ENCODE data around the gene UNC80.

DNA sequence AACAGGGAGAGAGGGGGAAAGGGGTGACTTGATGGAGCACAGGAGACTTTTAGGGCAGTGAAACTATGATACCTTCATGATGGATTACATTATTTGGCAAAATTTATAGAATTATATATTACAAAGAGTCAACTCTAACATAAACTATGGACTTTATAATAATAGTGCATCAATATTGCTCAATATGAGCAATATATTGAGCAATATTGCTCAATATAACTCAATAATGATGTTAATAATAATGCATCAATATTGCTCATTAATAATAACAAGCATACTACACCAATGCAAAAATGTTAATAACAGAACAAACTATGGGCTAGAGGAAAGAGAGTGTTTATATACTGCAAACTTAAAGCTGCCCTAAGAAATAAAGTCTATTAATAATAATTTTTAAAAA is 3.1 kb upstream of the UNC80 start:
- no peak for TF ChIP-seq FOSL2 (IDR thresholded peaks at IDR 0.05; ENCODE audit: borderline replicate concordance, low read depth)
- no peak for TF ChIP-seq JUND (IDR thresholded peaks at IDR 0.05)
- TF ChIP-seq MAX (IDR thresholded peaks at IDR 0.05; ENCODE audit: low read depth), result no peak
- TF ChIP-seq, protein P1, sequence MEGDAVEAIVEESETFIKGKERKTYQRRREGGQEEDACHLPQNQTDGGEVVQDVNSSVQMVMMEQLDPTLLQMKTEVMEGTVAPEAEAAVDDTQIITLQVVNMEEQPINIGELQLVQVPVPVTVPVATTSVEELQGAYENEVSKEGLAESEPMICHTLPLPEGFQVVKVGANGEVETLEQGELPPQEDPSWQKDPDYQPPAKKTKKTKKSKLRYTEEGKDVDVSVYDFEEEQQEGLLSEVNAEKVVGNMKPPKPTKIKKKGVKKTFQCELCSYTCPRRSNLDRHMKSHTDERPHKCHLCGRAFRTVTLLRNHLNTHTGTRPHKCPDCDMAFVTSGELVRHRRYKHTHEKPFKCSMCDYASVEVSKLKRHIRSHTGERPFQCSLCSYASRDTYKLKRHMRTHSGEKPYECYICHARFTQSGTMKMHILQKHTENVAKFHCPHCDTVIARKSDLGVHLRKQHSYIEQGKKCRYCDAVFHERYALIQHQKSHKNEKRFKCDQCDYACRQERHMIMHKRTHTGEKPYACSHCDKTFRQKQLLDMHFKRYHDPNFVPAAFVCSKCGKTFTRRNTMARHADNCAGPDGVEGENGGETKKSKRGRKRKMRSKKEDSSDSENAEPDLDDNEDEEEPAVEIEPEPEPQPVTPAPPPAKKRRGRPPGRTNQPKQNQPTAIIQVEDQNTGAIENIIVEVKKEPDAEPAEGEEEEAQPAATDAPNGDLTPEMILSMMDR (IDR thresholded peaks at IDR 0.05), result no peak
- no peak for TF ChIP-seq NRF1 (IDR thresholded peaks at IDR 0.05; ENCODE audit: low read depth, low read length)
- no peak for TF ChIP-seq POLR2AphosphoS5 (IDR thresholded peaks at IDR 0.05; ENCODE audit: low read depth, low read length)
- no peak for TF ChIP-seq FOXM1 (IDR thresholded peaks at IDR 0.05; ENCODE audit: low read depth)
- TF ChIP-seq USF2 (IDR thresholded peaks at IDR 0.05; ENCODE audit: borderline replicate concordance, low read depth, low read length), result no peak
- no peak for TF ChIP-seq RAD21 (IDR thresholded peaks at IDR 0.05; ENCODE audit: low read length)
- no peak for TF ChIP-seq TEAD4 (IDR thresholded peaks at IDR 0.05; ENCODE audit: borderline replicate concordance, insufficient read depth)
- TF ChIP-seq, protein P2, sequence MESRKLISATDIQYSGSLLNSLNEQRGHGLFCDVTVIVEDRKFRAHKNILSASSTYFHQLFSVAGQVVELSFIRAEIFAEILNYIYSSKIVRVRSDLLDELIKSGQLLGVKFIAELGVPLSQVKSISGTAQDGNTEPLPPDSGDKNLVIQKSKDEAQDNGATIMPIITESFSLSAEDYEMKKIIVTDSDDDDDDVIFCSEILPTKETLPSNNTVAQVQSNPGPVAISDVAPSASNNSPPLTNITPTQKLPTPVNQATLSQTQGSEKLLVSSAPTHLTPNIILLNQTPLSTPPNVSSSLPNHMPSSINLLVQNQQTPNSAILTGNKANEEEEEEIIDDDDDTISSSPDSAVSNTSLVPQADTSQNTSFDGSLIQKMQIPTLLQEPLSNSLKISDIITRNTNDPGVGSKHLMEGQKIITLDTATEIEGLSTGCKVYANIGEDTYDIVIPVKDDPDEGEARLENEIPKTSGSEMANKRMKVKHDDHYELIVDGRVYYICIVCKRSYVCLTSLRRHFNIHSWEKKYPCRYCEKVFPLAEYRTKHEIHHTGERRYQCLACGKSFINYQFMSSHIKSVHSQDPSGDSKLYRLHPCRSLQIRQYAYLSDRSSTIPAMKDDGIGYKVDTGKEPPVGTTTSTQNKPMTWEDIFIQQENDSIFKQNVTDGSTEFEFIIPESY (IDR thresholded peaks at IDR 0.05; ENCODE audit: borderline replicate concordance, low read depth), result no peak
- TF ChIP-seq, protein P3, sequence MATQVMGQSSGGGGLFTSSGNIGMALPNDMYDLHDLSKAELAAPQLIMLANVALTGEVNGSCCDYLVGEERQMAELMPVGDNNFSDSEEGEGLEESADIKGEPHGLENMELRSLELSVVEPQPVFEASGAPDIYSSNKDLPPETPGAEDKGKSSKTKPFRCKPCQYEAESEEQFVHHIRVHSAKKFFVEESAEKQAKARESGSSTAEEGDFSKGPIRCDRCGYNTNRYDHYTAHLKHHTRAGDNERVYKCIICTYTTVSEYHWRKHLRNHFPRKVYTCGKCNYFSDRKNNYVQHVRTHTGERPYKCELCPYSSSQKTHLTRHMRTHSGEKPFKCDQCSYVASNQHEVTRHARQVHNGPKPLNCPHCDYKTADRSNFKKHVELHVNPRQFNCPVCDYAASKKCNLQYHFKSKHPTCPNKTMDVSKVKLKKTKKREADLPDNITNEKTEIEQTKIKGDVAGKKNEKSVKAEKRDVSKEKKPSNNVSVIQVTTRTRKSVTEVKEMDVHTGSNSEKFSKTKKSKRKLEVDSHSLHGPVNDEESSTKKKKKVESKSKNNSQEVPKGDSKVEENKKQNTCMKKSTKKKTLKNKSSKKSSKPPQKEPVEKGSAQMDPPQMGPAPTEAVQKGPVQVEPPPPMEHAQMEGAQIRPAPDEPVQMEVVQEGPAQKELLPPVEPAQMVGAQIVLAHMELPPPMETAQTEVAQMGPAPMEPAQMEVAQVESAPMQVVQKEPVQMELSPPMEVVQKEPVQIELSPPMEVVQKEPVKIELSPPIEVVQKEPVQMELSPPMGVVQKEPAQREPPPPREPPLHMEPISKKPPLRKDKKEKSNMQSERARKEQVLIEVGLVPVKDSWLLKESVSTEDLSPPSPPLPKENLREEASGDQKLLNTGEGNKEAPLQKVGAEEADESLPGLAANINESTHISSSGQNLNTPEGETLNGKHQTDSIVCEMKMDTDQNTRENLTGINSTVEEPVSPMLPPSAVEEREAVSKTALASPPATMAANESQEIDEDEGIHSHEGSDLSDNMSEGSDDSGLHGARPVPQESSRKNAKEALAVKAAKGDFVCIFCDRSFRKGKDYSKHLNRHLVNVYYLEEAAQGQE (IDR thresholded peaks at IDR 0.05; ENCODE audit: low read depth, low read length), result no peak
- TF ChIP-seq GATA2 (CRISPR knock-in tag; IDR thresholded peaks at IDR 0.05), result no peak
